HuH-7 (cell line): ENCODE results near the gene TSPOAP1.

ENCODE experiments used
- DNase-seq: peaks from one replicate; pipeline ENCODE4 v3.0.0; 2011; ENCODE audit warnings: low spot score

TSPOAP1 gene

GRCh38 chr17:58275417-58275816, 53.2 kb downstream of the TSPOAP1 start:
- no peak for DNase-seq

DNA sequence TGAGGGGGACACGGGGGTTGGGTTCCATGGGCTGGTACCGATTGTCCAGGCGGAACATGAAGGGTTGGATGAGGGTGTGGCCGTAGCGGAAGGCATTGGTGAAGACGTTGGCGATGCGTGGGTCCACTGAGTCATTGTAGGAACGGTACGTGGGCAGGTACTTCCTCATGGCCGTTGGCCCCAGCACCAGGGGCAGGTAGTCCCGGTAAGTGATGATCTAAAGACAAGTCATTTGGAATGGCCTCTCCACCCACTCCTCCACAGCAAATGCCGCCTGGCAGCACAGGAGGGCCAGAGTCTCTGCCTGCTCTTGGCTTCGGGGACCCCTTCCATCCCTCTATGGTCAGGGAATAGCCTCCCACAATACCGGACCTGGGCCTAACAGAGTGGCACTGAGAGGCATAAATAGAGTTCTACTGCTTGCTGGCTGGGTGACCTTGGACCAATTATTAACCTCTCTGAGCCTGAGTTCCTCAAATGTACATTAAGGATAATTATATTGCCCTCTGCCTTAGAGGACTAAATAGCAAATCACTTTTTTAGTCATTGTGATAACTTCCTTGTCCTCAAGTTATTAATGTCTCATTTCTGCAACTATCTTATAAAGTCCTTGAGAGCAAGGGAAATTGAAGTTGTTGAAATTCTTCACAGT, 55.0 kb downstream of the TSPOAP1 start:
- no peak for DNase-seq

- no peak for DNase-seq
Observed at GRCh38 chr17:58272367-58273280, 56.0 kb downstream of the TSPOAP1 start.

DNA sequence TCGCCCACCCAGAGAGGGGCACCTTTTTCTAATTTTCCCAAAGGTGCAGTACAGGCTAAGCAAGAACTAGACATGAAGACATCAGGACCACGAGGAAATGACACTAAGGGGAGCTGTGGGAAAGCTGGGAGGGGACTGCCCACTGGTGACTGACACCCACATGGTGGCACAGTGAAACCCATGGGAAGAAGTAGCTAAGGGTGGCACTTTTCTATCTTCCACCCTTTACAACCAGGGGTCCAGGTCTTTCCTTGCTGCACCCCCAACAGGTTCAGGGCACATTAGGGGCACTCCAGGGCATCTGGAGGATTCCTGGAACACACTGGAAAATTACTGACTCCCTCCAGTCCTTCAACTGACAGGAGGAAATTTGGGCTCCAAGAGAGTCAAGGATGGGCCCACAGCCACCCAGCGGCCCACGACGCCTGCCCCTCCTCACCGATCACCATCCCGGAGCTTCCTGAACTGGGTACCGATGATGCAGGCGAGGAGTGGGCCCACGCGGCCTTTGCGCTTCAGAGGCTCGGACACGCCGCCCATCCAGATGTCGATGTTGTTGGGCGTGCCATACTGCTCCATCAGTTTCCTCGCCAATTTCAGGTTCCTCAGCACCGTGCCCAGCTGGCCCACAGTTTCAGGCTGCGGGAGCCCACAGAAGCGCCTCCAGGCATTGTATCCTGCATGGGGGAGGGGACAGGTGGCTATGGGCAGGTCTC, 57.2 kb downstream of the TSPOAP1 start:
- DNase-seq: no peak

GRCh38 chr17:58270476-58271215, 57.9 kb downstream of the TSPOAP1 start:
- no peak for DNase-seq

DNA sequence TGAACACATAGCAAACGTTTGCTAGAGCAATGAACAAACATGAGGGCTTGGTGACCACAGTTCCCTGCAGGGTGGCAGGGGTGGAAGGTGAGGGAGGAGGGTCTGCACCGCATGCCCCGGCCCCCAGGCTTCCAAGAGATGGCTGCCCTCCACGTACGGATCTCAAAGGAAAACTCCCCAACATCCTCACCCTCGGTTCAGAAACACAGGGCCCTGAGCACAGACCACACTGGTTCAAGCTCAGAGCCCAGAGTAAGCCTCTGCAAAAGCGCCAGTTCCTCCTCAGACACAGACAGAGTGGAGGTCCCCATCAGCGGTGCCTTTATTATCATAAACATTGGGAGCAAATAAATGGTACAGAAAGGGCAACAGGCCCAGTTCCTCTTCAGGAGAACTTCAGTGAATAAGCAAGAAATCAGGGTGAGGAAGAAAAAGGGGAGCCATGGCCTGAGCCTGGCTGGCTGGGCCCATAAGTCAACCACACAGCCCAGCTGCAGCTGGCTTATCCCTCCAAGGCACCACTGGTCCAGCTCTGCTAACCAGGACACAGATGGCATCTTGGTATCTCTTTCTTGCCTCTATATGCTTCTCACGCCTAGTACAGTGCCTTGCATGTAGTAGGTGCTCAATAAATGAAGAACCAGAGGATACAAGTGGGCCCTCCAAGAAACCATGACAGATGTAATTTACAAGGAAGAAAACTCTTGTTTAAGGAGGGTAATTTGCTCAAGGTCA, 58.9 kb downstream of the TSPOAP1 start:
- no peak for DNase-seq

GRCh38 chr17:58268774-58269556, 59.6 kb downstream of the TSPOAP1 start:
- DNase-seq: no peak

GRCh38 chr17:58268326-58268725, 60.3 kb downstream of the TSPOAP1 start:
- no peak for DNase-seq

DNA sequence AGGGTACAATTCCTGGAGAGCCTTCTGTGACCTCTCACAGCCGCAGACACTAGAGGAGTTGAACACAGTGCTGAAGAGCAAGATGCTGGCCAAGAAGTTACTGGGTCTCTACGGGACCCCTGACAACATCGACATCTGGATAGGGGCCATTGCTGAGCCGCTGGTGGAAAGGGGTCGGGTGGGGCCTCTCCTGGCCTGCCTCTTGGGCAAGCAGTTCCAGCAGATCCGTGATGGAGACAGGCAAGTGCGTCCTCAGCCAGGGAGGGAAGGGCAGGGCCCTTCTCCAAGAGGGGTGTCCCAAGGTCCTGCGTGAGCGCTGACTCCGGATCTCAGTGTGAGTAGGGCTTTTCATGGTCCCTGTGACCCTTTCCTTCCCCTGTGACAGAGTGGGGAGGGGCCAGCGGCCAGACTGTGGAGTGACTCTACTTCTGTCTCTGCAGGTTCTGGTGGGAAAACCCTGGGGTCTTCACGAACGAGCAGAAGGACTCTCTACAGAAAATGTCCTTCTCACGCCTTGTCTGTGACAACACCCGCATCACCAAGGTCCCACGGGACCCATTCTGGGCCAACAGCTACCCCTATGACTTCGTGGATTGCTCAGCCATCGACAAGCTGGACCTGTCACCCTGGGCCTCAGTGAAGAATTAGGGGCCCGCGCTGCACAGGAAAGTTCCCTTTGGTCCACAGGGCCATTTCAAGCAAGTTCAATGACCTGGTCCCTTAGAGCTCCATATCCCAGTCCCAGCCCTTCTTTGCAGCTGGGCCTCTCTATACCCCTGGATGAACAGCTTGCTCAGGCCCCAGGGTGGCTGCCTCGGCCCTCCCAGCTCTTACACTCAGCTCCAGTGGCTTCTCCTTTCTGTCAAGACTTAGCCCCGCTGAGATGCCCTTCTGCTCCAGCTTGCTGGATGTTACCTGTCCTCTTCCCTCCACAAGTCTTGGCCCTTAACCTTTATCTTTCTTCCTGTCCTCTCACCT, 61.0 kb downstream of the TSPOAP1 start:
- DNase-seq: no peak

- no peak for DNase-seq
Observed at GRCh38 chr17:58265902-58266875, 62.4 kb downstream of the TSPOAP1 start.

DNA sequence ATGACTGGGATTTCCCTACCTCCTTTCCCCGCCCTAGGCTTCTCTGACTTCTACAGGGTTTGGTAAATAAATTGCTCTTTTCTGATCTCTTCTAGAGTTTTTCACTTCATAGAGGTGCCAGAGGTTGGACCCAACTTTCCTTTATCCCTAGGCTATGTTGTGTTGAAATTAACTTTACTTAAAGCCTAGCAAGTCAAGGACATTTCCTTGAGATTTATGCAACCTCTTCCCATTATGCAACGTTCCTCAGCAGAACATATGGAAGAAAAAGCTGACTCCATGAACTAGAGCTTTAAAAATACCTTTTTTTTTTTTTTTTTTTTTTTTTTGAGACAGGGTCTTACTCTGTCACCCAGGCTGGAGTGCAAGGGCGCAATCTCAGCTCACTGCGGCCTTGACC, 63.3 kb downstream of the TSPOAP1 start:
- DNase-seq: no peak

DNA sequence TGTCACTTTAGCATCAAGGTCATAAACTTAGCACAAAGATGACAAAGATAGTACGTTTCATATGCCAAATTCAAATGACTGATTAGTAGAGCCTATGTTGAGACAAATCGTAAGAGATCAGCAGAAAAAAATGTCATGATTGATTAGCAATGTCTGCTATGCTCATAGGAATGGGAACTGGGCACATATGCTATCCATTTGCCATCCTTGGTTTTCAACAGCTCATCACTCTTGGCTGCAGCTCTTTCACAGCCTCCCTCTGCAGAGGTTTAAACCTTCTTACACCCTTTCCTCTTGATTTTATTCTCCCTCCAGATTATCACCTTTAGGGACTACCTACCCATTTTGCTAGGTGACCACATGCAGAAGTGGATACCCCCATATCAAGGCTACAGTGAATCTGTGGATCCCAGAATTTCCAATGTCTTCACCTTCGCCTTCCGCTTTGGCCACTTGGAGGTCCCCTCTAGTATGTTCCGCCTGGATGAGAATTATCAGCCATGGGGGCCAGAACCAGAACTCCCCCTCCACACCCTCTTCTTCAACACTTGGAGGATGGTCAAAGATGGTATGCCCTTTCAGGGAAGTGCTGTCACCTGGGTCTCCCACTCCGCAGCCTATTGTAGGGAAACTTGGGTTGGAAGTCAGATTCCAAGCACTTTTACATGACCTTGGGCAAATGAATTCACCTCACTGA, 64.0 kb downstream of the TSPOAP1 start:
- no peak for DNase-seq

GRCh38 chr17:58263773-58264172, 64.8 kb downstream of the TSPOAP1 start:
- DNase-seq: no peak

GRCh38 chr17:58262149-58262548, 66.4 kb downstream of the TSPOAP1 start:
- no peak for DNase-seq

DNA sequence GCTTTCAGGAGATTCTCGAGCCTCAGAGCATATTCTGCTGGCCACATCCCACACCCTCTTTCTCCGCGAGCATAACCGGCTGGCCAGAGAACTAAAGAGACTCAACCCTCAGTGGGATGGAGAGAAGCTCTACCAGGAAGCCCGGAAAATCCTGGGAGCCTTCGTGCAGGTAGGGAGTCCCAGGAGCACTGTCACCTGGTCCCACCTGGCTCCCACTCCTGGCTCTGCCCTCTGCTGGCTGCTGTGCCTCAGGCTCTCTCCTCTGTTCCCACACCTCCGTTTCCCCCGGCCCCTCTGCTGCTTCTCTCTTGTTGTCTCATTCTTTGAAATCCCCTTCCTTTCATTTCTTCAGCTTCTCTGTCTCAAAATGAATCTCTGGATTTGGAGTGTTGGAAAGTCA, 73.8 kb downstream of the TSPOAP1 start:
- DNase-seq: no peak

DNA sequence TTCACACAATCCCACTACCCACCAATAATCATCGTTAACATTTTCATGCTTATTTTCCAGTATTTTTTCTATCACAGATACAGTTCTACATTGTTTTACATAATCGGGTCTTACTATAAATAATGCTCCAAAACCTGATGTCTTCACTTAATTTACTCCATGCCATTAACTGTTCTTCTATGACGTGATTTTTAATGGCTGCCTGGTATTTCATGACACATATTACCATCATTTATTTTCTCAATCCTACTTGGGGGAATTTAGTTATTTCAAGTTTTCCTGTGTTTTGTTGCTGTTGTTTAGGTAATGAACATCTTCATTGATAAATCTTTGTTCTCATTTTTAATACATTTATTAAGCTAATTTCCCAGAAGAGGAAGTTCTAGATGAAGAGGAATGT, 75.5 kb downstream of the TSPOAP1 start:
- no peak for DNase-seq

GRCh38 chr17:58252141-58252540, 76.5 kb downstream of the TSPOAP1 start:
- DNase-seq: no peak
